ENCODE measurements around the gene CD4. TPM values are rescaled to one million over a fixed set of nuclear protein-coding genes. Genes with fewer than 3 reads are reported as not detected.

The CD4 gene
- total RNA-seq, 1 donor from 2014 or later, result 2.6 TPM

GRCh38 chr12:6837370-6838060, 48.2 kb downstream of the CD4 start:
- no peak for DNase-seq (ENCODE audit: low spot score in 2 of 2)

DNA sequence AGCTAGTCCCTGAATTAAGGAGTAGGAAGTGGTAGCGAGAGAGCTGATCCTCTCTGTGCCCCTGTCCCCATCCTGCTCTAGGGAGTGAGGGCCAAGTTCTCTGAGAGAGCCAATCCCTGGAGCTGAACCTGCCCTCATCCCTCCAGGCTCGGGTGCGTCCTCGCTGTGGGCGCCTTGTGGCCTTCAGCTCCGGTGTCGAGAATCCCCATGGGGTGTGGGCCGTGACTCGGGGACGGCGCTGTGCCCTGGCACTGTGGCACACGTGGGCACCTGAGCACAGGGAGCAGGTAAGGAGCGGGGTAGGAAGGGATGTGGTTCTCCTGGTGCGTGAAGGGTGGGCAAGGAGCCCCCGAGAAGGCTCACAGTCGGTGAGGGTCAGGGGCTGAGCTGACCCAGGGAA, 49.5 kb downstream of the CD4 start:
- intact Hi-C loops (cut with DNase I), result no loop called here
- no peak overlapping the region for H3K4me3 ChIP-seq
- no peak for TF ChIP-seq CTCF (IDR thresholded peaks at IDR 0.05)
- H3K27ac ChIP-seq, result no peak overlapping the region
- H3K9me3 ChIP-seq, result no peaks in the 10 kb centered on the region
- no peaks in the 10 kb centered on the region for H3K4me1 ChIP-seq
- DNase-seq (ENCODE audit: low spot score in 2 of 2), result no peak
- H3K36me3 ChIP-seq, result peaks cover 30 to 52% of the 10 kb centered on the region in 2 donors
- no peaks in the 10 kb centered on the region for H3K27me3 ChIP-seq

More at GRCh38 chr12:6837370-6838060, 48.2 kb downstream of the CD4 start:
- Histone ChIP-seq H3K27me3 (no peaks in the 10 kb centered on the region), H3K4me1 (no peaks in the 10 kb centered on the region), H3K9me3 (no peaks in the 10 kb centered on the region), H3K27ac (no peak overlapping the region), H3K4me3 (no peak overlapping the region), H3K36me3 (peaks cover 33 to 47% of the 10 kb centered on the region in 2 donors)
- TF ChIP-seq CTCF (IDR thresholded peaks at IDR 0.05), result no peak
- intact Hi-C loops (cut with DNase I), result no loop called here

GRCh38 chr12:6839482-6840201, 50.3 kb downstream of the CD4 start:
- Histone ChIP-seq H3K9me3 (no peaks in the 10 kb centered on the region), H3K27ac (no peak overlapping the region), H3K27me3 (no peaks in the 10 kb centered on the region), H3K4me1 (no peaks in the 10 kb centered on the region), H3K36me3 (peaks cover 35 to 57% of the 10 kb centered on the region in 2 donors), H3K4me3 (no peak overlapping the region)
- intact Hi-C loops (cut with DNase I), result no loop called here
- no peak for TF ChIP-seq CTCF (IDR thresholded peaks at IDR 0.05)
- no peak for DNase-seq (ENCODE audit: low spot score in 2 of 2)

DNA sequence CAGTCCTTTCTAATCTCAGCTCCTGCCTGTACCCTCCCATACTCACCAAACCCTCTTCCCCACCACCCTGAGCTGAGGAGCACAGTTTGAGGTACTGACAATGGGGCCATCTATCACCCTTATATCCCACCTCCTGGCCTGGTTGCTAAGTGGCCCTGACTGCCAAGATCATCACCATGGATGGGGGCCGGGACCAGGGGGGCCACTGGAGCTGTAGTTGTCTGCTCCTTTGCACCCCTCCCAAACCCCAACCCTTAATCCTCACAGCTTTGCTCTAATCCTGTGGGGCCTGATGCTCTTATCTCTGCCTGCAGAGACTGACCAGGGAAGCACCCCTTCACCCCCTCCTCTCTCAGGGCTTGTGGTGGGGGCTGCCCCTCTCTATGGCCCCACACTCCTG, 51.0 kb downstream of the CD4 start:
- no peaks in the 10 kb centered on the region for H3K9me3 ChIP-seq
- H3K27me3 ChIP-seq, result no peaks in the 10 kb centered on the region
- TF ChIP-seq CTCF (IDR thresholded peaks at IDR 0.05), result no peak
- H3K27ac ChIP-seq, result no peak overlapping the region
- H3K4me3 ChIP-seq, result no peak overlapping the region
- peaks cover 42 to 61% of the 10 kb centered on the region in 2 donors for H3K36me3 ChIP-seq
- H3K4me1 ChIP-seq, result no peaks in the 10 kb centered on the region
- intact Hi-C loops (cut with DNase I), result no loop called here
- no peak for DNase-seq (ENCODE audit: low spot score in 2 of 2)

GRCh38 chr12:6840761-6841515, 51.6 kb downstream of the CD4 start, which contains the start of gene GNB3:
TSS of gene GNB3 (plus strand) at chr12:6840925. CDS start at chr12:6841288, 363 bp downstream.
- intact Hi-C loops (cut with DNase I), result no loop called here
- Histone ChIP-seq H3K4me3 (no peak within 1 kb of the TSS), H3K27ac (no peak within 1 kb of the TSS), H3K4me1 (no peaks in the 10 kb centered on the region), H3K27me3 (no peaks in the 10 kb centered on the region), H3K36me3 (peaks cover 48 to 67% of the 10 kb centered on the region in 2 donors), H3K9me3 (no peaks in the 10 kb centered on the region)
- DNase-seq (ENCODE audit: low spot score in 2 of 2), result no peak
- no peak for TF ChIP-seq CTCF (IDR thresholded peaks at IDR 0.05)
